Omental fat pad (tissue), 4 donors: ENCODE measurements around the gene OPN1SW. TPM values are rescaled to one million over a fixed set of nuclear protein-coding genes. Genes with fewer than 3 reads are reported as not detected.

Experiments
- ATAC-seq: fragments of 150-250 bp; one replicate; pipeline ENCODE4 v1.9.1; 2016; ENCODE audit warnings: mild to moderate bottlenecking, moderate library complexity; ENCODE audit not compliant: low FRiP score
- DNase-seq: peaks from one replicate; pipeline ENCODE4 v3.0.0-alpha.2; 2019; ENCODE audit warnings: low spot score
- CTCF ChIP-seq, 3 donors: fragments of 450-650 bp; IDR thresholded peaks; one replicate each; pipeline ENCODE4 v1.5.1; 2016 to 2017; ENCODE audit warnings: antibody characterized with exemption in 3 of 3, mild to moderate bottlenecking in 3 of 3, moderate library complexity in 2 of 3
- total RNA-seq, 4 donors: library from RNA; depleted of rRNA; stranded (reverse); fragments of >200 nt; gene quantifications; one replicate each; pipeline ENCODE4 v1.1.0, GENCODE V29; 2016

The OPN1SW gene
- total RNA-seq, 4 donors from 2014 or later, result not detected

DNA sequence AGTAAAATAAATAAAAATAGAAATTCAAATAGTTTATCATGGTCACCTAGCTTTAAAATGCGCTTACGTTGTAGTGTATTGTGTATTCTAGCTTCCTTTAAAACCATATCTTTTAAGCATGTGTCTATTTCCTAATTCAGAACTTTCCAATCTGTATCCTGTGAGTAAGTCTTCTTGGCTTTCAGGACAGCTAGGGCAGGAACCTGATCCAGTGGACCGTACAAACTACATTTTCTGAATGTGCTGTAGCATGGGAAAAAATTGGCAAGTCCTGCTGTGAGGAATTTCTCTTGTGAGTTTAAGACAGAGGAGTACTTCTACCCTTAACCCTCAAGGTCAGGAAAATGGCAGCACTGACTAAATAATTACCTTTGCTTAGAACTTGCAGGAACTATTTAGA lies 12.1 kb downstream of the OPN1SW start:
- DNase-seq (no peak), ATAC-seq (peak; percentile 66)
- no peak for TF ChIP-seq CTCF (IDR thresholded peaks at IDR 0.05)

GRCh38 chr7:128759242-128759641 lies 16.4 kb downstream of the OPN1SW start:
- no peak for TF ChIP-seq CTCF (IDR thresholded peaks at IDR 0.05)
- no peak for ATAC-seq
- no peak for DNase-seq

- DNase-seq, result no peak
- no peak for TF ChIP-seq CTCF (IDR thresholded peaks at IDR 0.05)
- no peak for ATAC-seq
These were observed 17.0 kb downstream of the OPN1SW start for GRCh38 chr7:128758553-128758952.

GRCh38 chr7:128757203-128757602 lies 18.4 kb downstream of the OPN1SW start:
- DNase-seq, result no peak
- ATAC-seq, result no peak
- TF ChIP-seq CTCF (IDR thresholded peaks at IDR 0.05), result no peak

DNA sequence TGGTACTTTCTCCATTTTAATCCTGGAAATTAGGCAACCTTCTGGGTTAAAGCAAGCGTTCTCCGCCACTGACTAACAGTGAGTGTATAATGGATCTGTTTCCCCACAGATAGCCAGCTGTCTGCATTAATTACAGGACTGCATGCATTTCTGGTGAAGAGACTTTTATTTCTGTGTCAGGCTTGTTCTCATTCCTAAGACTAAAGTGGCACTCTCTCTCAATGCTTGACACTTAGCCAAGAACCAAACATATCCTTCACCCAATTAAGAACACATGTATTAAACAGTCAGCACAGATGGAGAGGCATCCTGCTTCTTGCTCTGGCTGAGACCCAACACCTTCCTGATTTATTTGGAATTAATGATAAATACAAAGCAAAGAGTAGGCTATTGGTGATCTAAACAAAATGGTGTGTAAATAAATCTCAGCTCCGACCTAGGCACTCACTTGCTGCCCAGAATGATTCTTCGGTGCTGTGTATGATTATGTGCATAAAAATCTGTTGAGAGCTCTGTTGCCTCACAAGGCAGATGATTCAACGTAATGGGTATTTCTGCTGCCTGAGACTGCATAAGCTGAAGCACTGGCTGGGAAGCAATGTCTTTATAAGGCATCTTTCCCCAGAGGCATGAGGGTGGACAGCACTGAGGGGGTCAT lies 19.6 kb downstream of the OPN1SW start:
- DNase-seq (no peak), ATAC-seq (no peak)
- no peak for TF ChIP-seq CTCF (IDR thresholded peaks at IDR 0.05)

DNA sequence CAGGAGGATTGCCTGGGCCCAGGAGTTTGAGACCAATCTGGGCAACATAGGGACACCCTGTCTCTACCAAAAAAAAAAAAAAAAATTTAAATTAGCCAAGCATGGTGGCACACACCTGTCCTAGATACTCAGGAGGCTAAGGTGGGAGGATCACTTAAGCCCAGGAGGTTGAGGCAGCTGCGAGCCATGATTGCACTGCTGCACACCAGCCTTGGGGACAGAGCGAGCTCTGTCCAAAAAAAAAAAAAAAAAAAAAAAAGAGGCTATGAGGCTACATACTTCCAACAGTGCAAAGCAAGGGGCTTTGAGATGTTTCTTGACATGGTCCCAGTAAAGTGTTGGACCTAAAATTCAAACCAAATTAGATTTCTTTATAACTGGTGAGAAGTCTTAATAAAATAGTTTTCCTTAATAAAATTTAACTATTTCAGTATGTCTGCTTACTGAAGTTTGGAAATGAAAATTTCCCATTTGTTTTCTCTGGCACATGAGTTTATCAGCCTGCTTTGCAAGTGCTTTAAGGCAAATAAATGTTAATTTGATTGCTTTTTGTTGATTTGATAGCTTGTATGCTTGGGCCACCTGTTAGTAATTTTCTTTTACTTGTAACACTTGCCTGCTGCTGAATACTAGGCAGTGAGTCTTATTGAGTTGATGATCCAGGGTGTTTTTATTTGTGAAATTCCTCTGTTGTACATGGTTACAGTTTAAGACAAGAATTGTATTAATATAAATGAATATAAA lies 20.3 kb downstream of the OPN1SW start:
- no peak for TF ChIP-seq CTCF (IDR thresholded peaks at IDR 0.05)
- no peak for ATAC-seq

GRCh38 chr7:128752251-128752650 lies 23.3 kb downstream of the OPN1SW start:
- no peak for DNase-seq
- ATAC-seq, result no peak
- TF ChIP-seq CTCF (IDR thresholded peaks at IDR 0.05), result no peak

More for the DNA sequence above, 20.3 kb downstream of the OPN1SW start:
- no peak for DNase-seq
